Osteoblast (primary cell): ENCODE data around the gene TM9SF3. TPM values are rescaled to one million over a fixed set of nuclear protein-coding genes. Genes with fewer than 3 reads are reported as not detected.

Source experiments
- DNase-seq: peaks from one replicate; pipeline ENCODE4 v3.0.0; 2011; ENCODE audit warnings: low spot score, mixed read lengths; ENCODE audit not compliant: insufficient read length; ENCODE audit errors: missing footprints
- H2AFZ ChIP-seq: 2 replicates; pipeline ENCODE4 v1.6.0; 2011; ENCODE audit warnings: mild to moderate bottlenecking, low read length
- H3K27ac ChIP-seq: 2 replicates; pipeline ENCODE4 v1.5.1; 2011; ENCODE audit warnings: mild to moderate bottlenecking, low read depth, low read length, moderate library complexity
- H3K27me3 ChIP-seq: 2 replicates; pipeline ENCODE4 v1.6.0; 2012; ENCODE audit warnings: mild to moderate bottlenecking, control low read depth, inconsistent platforms, low read length, moderate library complexity; ENCODE audit not compliant: insufficient read depth
- H3K36me3 ChIP-seq: 2 replicates; pipeline ENCODE4 v1.5.1; 2011; ENCODE audit warnings: mild to moderate bottlenecking, low read length, control low read depth, moderate library complexity; ENCODE audit not compliant: insufficient read depth
- H3K4me1 ChIP-seq: 2 replicates; pipeline ENCODE4 v1.5.1; 2011; ENCODE audit warnings: mild to moderate bottlenecking, low read length, control low read depth, moderate library complexity; ENCODE audit not compliant: insufficient read depth
- H3K4me2 ChIP-seq: 2 replicates; pipeline ENCODE4 v1.6.0; 2011; ENCODE audit warnings: mild to moderate bottlenecking, low read length; ENCODE audit not compliant: insufficient read depth
- H3K4me3 ChIP-seq: fragments of 200-600 bp; sonication (generic); 3 replicates; pipeline ENCODE4 v1.5.1; 2012; ENCODE audit warnings: mild to moderate bottlenecking, low read length, inconsistent platforms; ENCODE audit not compliant: insufficient read depth
- H3K79me2 ChIP-seq: 2 replicates; pipeline ENCODE4 v1.6.0; 2012; ENCODE audit warnings: mild to moderate bottlenecking, low read length, control low read depth, inconsistent platforms; ENCODE audit not compliant: insufficient read depth
- H3K9me3 ChIP-seq: 2 replicates; pipeline ENCODE4 v1.5.1; 2011; ENCODE audit warnings: low read depth, low read length, control low read depth
- H4K20me1 ChIP-seq: 2 replicates; pipeline ENCODE4 v1.6.0; 2012; ENCODE audit warnings: mild to moderate bottlenecking, low read length, control low read depth; ENCODE audit not compliant: insufficient read depth
- total RNA-seq: library from RNA; depleted of rRNA; stranded (reverse); fragments of >200 nt; gene quantifications from 2 replicates; pipeline ENCODE4 v1.2.3, GENCODE V29; 2012
- TF ChIP-seq, protein P1 (sequence below): IDR thresholded peaks from 2 replicates; pipeline ENCODE4 v1.5.1; 2011; ENCODE audit warnings: mild to moderate bottlenecking, low read depth, low read length, moderate library complexity; ENCODE audit errors: extremely low read depth

The TM9SF3 gene
- total RNA-seq, 1 donor = 124 TPM

DNA sequence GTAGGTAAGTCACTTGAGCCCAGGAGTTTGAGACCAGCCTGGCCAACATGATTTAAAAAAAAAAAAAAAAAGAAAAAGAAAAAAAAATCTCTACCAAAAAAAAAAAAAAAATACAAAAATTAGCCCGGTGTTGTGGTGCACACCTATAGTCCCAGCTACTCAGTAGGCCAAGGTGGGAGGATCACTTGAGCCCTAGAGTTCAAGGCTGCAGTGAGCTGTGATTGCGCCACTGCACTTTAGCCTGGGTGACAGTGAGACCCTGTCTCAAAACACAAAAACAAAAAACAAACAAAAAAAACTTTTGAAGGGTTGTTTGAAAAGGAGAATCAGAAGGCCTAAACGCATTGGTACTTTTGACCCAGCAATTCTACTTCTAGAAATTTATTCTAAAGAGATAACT is 86.8 kb downstream of the TM9SF3 start:
- H4K20me1 ChIP-seq = no peaks in the 10 kb centered on the region

GRCh38 chr10:96497391-96497790 is 89.4 kb downstream of the TM9SF3 start:
- no peaks in the 10 kb centered on the region for H3K4me1 ChIP-seq
- TF ChIP-seq, protein P1, sequence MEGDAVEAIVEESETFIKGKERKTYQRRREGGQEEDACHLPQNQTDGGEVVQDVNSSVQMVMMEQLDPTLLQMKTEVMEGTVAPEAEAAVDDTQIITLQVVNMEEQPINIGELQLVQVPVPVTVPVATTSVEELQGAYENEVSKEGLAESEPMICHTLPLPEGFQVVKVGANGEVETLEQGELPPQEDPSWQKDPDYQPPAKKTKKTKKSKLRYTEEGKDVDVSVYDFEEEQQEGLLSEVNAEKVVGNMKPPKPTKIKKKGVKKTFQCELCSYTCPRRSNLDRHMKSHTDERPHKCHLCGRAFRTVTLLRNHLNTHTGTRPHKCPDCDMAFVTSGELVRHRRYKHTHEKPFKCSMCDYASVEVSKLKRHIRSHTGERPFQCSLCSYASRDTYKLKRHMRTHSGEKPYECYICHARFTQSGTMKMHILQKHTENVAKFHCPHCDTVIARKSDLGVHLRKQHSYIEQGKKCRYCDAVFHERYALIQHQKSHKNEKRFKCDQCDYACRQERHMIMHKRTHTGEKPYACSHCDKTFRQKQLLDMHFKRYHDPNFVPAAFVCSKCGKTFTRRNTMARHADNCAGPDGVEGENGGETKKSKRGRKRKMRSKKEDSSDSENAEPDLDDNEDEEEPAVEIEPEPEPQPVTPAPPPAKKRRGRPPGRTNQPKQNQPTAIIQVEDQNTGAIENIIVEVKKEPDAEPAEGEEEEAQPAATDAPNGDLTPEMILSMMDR = no peak
- H2AFZ ChIP-seq = no peak overlapping the region
- H4K20me1 ChIP-seq = no peaks in the 10 kb centered on the region
- no peaks in the 10 kb centered on the region for H3K9me3 ChIP-seq
- H3K27ac ChIP-seq = no peak overlapping the region
- no peaks in the 10 kb centered on the region for H3K27me3 ChIP-seq
- no peaks in the 10 kb centered on the region for H3K36me3 ChIP-seq
- H3K4me2 ChIP-seq = no peak overlapping the region
- H3K79me2 ChIP-seq = no peaks in the 10 kb centered on the region
- DNase-seq = no peak
- no peak overlapping the region for H3K4me3 ChIP-seq

More for the DNA sequence above, 86.8 kb downstream of the TM9SF3 start:
- Histone ChIP-seq H3K4me2 (no peak overlapping the region), H3K9me3 (no peaks in the 10 kb centered on the region), H3K4me3 (no peak overlapping the region), H3K4me1 (no peaks in the 10 kb centered on the region), H3K27me3 (no peaks in the 10 kb centered on the region), H2AFZ (no peak overlapping the region), H3K79me2 (no peaks in the 10 kb centered on the region), H3K27ac (no peak overlapping the region), H3K36me3 (no peaks in the 10 kb centered on the region)
- no peak for DNase-seq
- TF ChIP-seq, protein P1 = no peak

DNA sequence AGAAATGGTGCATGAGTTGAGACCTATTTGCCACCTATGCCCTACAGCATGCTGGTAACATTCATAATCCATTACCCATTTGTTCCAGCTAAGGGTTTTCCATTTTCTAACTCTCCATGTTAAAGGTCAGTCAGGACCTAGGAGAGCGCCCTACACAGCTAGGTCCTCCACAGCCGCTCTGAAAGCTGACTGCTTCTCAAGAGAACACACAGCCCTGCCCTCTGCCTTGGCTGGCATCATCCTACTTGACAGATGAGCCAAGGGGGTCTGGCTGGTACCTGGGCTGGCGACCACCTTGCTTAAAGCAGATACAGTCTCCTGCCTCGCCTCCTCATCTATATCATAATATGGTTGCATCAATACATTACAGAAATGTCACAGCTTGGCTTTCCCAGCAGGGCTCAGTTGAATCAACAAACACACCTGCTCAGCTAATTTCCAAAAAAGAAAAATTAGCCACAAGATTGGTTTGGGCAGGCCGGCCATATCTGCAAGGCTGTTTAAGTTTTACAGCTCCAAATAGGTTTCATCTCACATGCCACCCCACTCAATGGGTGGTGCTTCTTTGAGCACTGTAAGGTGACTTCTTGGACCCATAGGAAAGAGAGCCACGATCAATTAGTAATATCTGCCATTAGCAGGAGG is 90.4 kb downstream of the TM9SF3 start:
- no peak overlapping the region for H3K27ac ChIP-seq
- H3K79me2 ChIP-seq = no peaks in the 10 kb centered on the region
- no peaks in the 10 kb centered on the region for H3K27me3 ChIP-seq
- H3K36me3 ChIP-seq = no peaks in the 10 kb centered on the region
- no peak overlapping the region for H3K4me2 ChIP-seq
- no peak overlapping the region for H2AFZ ChIP-seq
- H3K9me3 ChIP-seq = no peaks in the 10 kb centered on the region
- TF ChIP-seq, protein P1 = no peak
- H3K4me1 ChIP-seq = no peaks in the 10 kb centered on the region
- DNase-seq = no peak
- no peaks in the 10 kb centered on the region for H4K20me1 ChIP-seq
- H3K4me3 ChIP-seq = no peak overlapping the region

DNA sequence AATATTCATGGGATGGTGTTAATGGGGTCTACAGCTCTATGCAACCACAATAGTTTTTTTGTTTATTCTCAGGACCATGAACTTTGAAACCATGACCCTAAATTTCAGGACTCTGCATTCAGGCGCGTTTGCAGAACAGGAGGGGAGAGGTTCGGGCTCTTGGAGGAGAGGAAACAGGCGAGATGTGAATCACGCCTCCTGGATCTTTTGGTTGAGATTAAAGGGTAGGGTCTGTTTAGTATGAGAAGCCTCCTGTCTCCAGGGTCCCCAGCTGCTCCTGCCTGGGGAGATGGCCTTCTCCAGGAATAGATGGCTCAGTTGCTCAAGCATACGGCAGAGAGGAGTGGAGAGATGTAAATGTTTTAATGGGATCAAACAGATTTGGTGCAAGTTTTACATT is 91.3 kb downstream of the TM9SF3 start:
- H3K4me3 ChIP-seq = no peak overlapping the region
- H3K9me3 ChIP-seq = no peaks in the 10 kb centered on the region
- DNase-seq = no peak
- no peaks in the 10 kb centered on the region for H4K20me1 ChIP-seq
- H3K4me2 ChIP-seq = no peak overlapping the region
- no peaks in the 10 kb centered on the region for H3K27me3 ChIP-seq
- H3K79me2 ChIP-seq = no peaks in the 10 kb centered on the region
- no peaks in the 10 kb centered on the region for H3K36me3 ChIP-seq
- no peaks in the 10 kb centered on the region for H3K4me1 ChIP-seq
- no peak overlapping the region for H3K27ac ChIP-seq
- TF ChIP-seq, protein P1 = no peak
- no peak overlapping the region for H2AFZ ChIP-seq
